Stimulated activated CD4-positive, alpha-beta T cell treated with anti-CD3 and anti-CD28 coated beads, Interleukin-12 subunit alpha, Interleukin-12 subunit beta, amount 100 ng/mL, for 48 hours (primary cell): Measurements from ENCODE around the gene PAFAH1B1.

ENCODE experiments used
- DNase-seq, 3 donors: peaks; one replicate each; pipeline ENCODE4 v3.0.0-alpha.2; 2020; ENCODE audit warnings: low read depth in 2 of 3, low spot score in 1 of 3

The PAFAH1B1 gene

GRCh38 chr17:2701996-2702741 is 108.7 kb downstream of the PAFAH1B1 start:
- DNase-seq, result no peak

GRCh38 chr17:2703181-2703580 is 109.7 kb downstream of the PAFAH1B1 start:
- DNase-seq, result no peak

- DNase-seq, result no peak
Observed at GRCh38 chr17:2703606-2704005, 110.2 kb downstream of the PAFAH1B1 start.

GRCh38 chr17:2704031-2704889 is 110.8 kb downstream of the PAFAH1B1 start:
- no peak for DNase-seq

- no peak for DNase-seq
Observed at GRCh38 chr17:2704890-2705248, 111.4 kb downstream of the PAFAH1B1 start.

GRCh38 chr17:2705263-2705662 is 111.8 kb downstream of the PAFAH1B1 start:
- DNase-seq, result no peak

- no peak for DNase-seq
Observed at GRCh38 chr17:2705888-2706795, 112.7 kb downstream of the PAFAH1B1 start.

GRCh38 chr17:2706911-2707510 is 113.6 kb downstream of the PAFAH1B1 start:
- no peak for DNase-seq

- DNase-seq, result no peak
Observed at GRCh38 chr17:2707721-2708584, 114.5 kb downstream of the PAFAH1B1 start.

- no peak for DNase-seq
Observed at GRCh38 chr17:2708585-2709182, 115.2 kb downstream of the PAFAH1B1 start.

GRCh38 chr17:2709183-2709661 is 115.8 kb downstream of the PAFAH1B1 start:
- DNase-seq, result no peak

- no peak for DNase-seq
Observed at GRCh38 chr17:2710071-2710802, 116.8 kb downstream of the PAFAH1B1 start.

- peak in 1 of 3 donors; percentile 40 for DNase-seq
Observed at GRCh38 chr17:2710803-2711607, 117.6 kb downstream of the PAFAH1B1 start.

GRCh38 chr17:2711608-2712299 is 118.3 kb downstream of the PAFAH1B1 start, which contains the start of gene CLUH:
Gene CLUH, minus strand, starts transcription at chr17:2711764. Its CDS starts 103 bp downstream, at chr17:2711661.
- peak; percentile 92 to 97 (median 95) for DNase-seq

GRCh38 chr17:2712300-2713043 is 119.0 kb downstream of the PAFAH1B1 start:
- DNase-seq, result no peak

- DNase-seq, result no peak
Observed at GRCh38 chr17:2713881-2714280, 120.4 kb downstream of the PAFAH1B1 start.
